Right lobe of liver (tissue), 6 donors: ENCODE results near the gene DNPH1. TPM values are rescaled to one million over a fixed set of nuclear protein-coding genes. Genes with fewer than 3 reads are reported as not detected.

Source experiments
- ATAC-seq, 4 donors: fragments of 200-7000 bp; cut with Tn5 transposase; one replicate each; pipeline ENCODE4 v1.9.1; 2020; ENCODE audit warnings: mild to moderate bottlenecking in 4 of 4, moderate library complexity in 4 of 4
- DNase-seq, 3 donors: peaks; one replicate each; pipeline ENCODE4 v3.0.0-alpha.2; 2020
- H3K27ac ChIP-seq, 3 donors: fragments of 200-600 bp; one replicate each; pipeline ENCODE4 v1.8.0; 2022
- H3K27me3 ChIP-seq, 2 donors: fragments of 200-600 bp; one replicate each; pipeline ENCODE4 v1.8.0; 2022
- H3K36me3 ChIP-seq, 4 donors: fragments of 200-600 bp; sonication (generic) in 1 of 4; one replicate each; pipeline versions ENCODE4 v1.5.1 to v1.8.0; 2017 to 2022; ENCODE audit warnings: control low read depth in 1 of 4
- H3K4me1 ChIP-seq, 4 donors: fragments of 200-600 bp; sonication (generic) in 1 of 4; one replicate each; pipeline versions ENCODE4 v1.5.1 to v1.8.0; 2017 to 2022; ENCODE audit warnings: control low read depth in 1 of 4
- H3K4me3 ChIP-seq, 3 donors: fragments of 200-600 bp; one replicate each; pipeline ENCODE4 v1.8.0; 2022
- H3K9me3 ChIP-seq, 4 donors: fragments of 200-600 bp; sonication (generic) in 1 of 4; one replicate each; pipeline versions ENCODE4 v1.5.1 to v1.8.0; 2017 to 2022; ENCODE audit warnings: control low read depth in 1 of 4
- POLR2A ChIP-seq: fragments of 450-650 bp; IDR thresholded peaks from one replicate; pipeline ENCODE4 v1.6.1; 2017; ENCODE audit warnings: antibody characterized with exemption, mild to moderate bottlenecking
- WGBS: methylation state at CpG from one replicate; pipeline ENCODE4 v1.1.6; 2018; ENCODE audit warnings: low coverage, low lambda C conversion rate; ENCODE audit not compliant: insufficient coverage; ENCODE audit errors: missing lambda C conversion rate; 5-methylcytosine and 5-hydroxymethylcytosine counted together
- intact Hi-C, 2 donors: fragments of 100-400 bp; cut with DNase I; formaldehyde crosslinking; loops; one replicate each; pipeline versions ENCODE4 v1.11.2 to v1.14.1; 2022
- total RNA-seq, 6 experiments: library from RNA; depleted of rRNA in 2 of 6; stranded (reverse); fragments of >200 nt in 2 of 6; fragmentation: NEBNext Ultra II Directional in 3 of 6; extraction: Animal tissue kit (Norgen Biotek cat#: 25700) in 3 of 6; gene quantifications; one replicate each; pipeline versions ENCODE4 v1.1.0 to v1.2.4, GENCODE V29; 2016 to 2023
- TF ChIP-seq, protein P1 (sequence below), 4 donors: fragments of 200-600 bp in 3 of 4; fragments of 450-650 bp in 1 of 4; IDR thresholded peaks; one replicate each; pipeline versions ENCODE4 v1.5.1 to v1.8.0; 2016 to 2022; ENCODE audit warnings: antibody characterized with exemption in 4 of 4, mild to moderate bottlenecking in 2 of 4
- donor health status: DM: no; HTN: yes; CAD: no.
- donor health status: DM: no; HTN: no; CAD: no.
- donor health status: DM: no; HTN: no; CAD: no.
- donor health status: DM: no; HTN: yes; CAD: no.
- donor health status: DM: no; HTN: yes; CAD: no.

Gene DNPH1
- total RNA-seq, 6 experiments from 2014 or later: 50.7 to 107 (median 62.4) TPM

- no peak for ATAC-seq
- no peaks in the 10 kb centered on the region for H3K27me3 ChIP-seq
- H3K36me3 ChIP-seq: no peaks in the 10 kb centered on the region
- no peaks in the 10 kb centered on the region for H3K9me3 ChIP-seq
- no peak overlapping the region for H3K27ac ChIP-seq
- intact Hi-C loops: no loop called here
- no peak for DNase-seq
- TF ChIP-seq POLR2A: no peak
- TF ChIP-seq, protein P1, sequence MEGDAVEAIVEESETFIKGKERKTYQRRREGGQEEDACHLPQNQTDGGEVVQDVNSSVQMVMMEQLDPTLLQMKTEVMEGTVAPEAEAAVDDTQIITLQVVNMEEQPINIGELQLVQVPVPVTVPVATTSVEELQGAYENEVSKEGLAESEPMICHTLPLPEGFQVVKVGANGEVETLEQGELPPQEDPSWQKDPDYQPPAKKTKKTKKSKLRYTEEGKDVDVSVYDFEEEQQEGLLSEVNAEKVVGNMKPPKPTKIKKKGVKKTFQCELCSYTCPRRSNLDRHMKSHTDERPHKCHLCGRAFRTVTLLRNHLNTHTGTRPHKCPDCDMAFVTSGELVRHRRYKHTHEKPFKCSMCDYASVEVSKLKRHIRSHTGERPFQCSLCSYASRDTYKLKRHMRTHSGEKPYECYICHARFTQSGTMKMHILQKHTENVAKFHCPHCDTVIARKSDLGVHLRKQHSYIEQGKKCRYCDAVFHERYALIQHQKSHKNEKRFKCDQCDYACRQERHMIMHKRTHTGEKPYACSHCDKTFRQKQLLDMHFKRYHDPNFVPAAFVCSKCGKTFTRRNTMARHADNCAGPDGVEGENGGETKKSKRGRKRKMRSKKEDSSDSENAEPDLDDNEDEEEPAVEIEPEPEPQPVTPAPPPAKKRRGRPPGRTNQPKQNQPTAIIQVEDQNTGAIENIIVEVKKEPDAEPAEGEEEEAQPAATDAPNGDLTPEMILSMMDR (IDR thresholded peaks at IDR 0.05): no peak
- 25% methylated on average over 2 of the region's 2 CpGs for WGBS
- peaks cover 0 to 70% (median 20%) of the 10 kb centered on the region in 4 donors for H3K4me1 ChIP-seq
- peak overlapping the region in 1 of 3 donors; percentile 82 for H3K4me3 ChIP-seq
Measured at GRCh38 chr6:43273707-43274106, 44.4 kb upstream of the DNPH1 start.

GRCh38 chr6:43271944-43272343 lies 42.7 kb upstream of the DNPH1 start:
- no peak overlapping the region for H3K4me3 ChIP-seq
- H3K9me3 ChIP-seq: no peaks in the 10 kb centered on the region
- intact Hi-C loops: no loop called here
- peaks cover 0 to 67% (median 22%) of the 10 kb centered on the region in 4 donors for H3K4me1 ChIP-seq
- ATAC-seq: no peak
- H3K27me3 ChIP-seq: no peaks in the 10 kb centered on the region
- DNase-seq: no peak
- no peak overlapping the region for H3K27ac ChIP-seq
- no peaks in the 10 kb centered on the region for H3K36me3 ChIP-seq
- TF ChIP-seq, protein P1 (IDR thresholded peaks at IDR 0.05): no peak
- TF ChIP-seq POLR2A: no peak

GRCh38 chr6:43271103-43271815 lies 42.0 kb upstream of the DNPH1 start:
- intact Hi-C loops: no loop called here
- 44% methylated on average over 7 of the region's 8 CpGs for WGBS
- H3K36me3 ChIP-seq: no peaks in the 10 kb centered on the region
- no peaks in the 10 kb centered on the region for H3K9me3 ChIP-seq
- DNase-seq (peak in 1 of 3 donors; percentile 53), ATAC-seq (no peak)
- H3K27ac ChIP-seq: peak overlapping the region in 2 of 3 donors; percentile 57 to 61
- H3K4me3 ChIP-seq: peak overlapping the region in 1 of 3 donors; percentile 30
- H3K27me3 ChIP-seq: no peaks in the 10 kb centered on the region
- H3K4me1 ChIP-seq: peaks cover 0 to 66% (median 21%) of the 10 kb centered on the region in 4 donors
- peak; percentile 14 for TF ChIP-seq POLR2A
- TF ChIP-seq, protein P1 (IDR thresholded peaks at IDR 0.05): no peak

DNA sequence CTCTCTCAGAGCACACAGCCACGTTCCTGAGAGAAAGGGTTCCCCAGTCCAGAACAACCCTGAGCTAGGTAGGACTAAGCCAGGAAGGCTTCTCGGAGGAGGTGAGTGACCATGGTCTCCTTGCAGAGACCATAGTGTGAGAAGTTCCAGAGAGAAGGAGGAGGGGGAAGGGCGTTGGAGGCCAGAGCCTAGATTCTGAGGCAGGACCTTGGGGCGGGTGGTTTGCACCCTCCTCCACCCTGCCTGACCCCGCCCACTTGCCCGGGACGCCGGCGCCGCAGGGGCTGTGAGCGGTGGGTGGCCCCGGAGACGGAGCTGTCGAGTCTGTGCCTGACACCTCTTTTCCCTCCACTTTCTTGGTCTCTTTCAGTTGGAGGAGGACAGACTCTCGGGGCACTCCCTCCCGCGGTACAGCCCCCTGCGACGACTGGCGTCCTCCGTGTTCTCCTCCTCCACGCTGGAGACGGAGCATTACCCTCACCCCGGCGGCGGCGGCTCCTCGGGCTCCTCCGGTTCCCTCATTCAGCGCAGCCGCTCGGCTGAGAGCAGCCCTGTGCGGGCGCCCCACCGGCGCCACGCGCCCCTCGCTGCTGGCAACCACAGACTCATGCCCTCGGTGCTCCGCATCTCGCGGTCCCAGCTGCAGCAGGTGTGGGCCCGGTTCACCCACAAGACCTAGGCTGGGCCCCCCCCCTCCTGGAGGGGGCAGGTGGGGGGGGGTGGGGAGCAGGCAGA lies 40.2 kb upstream of the DNPH1 start:
- no peaks in the 10 kb centered on the region for H3K36me3 ChIP-seq
- H3K4me1 ChIP-seq: peaks cover 0 to 71% (median 25%) of the 10 kb centered on the region in 4 donors
- 5% methylated on average over 12 of the region's 44 CpGs for WGBS
- peak; percentile 87 to 94 (median 90) for DNase-seq
- no peaks in the 10 kb centered on the region for H3K9me3 ChIP-seq
- TF ChIP-seq, protein P1 (IDR thresholded peaks at IDR 0.05): no peak
- peak; percentile 77 for TF ChIP-seq POLR2A
- intact Hi-C loops: loop anchor here in 1 of 2 donors (10.0 kb wide), 1 partner anchor 85 kb away; no protein-coding TSS in a partner anchor
- H3K4me3 ChIP-seq: peak overlapping the region; percentile 46 to 88 (median 66)
- H3K27ac ChIP-seq: peak overlapping the region; percentile 62 to 80 (median 77)
- ATAC-seq: peak; percentile 46 to 59 (median 58)
- no peaks in the 10 kb centered on the region for H3K27me3 ChIP-seq
